Activated naive CD8-positive, alpha-beta T cell treated with anti-CD3 and anti-CD28 coated beads for 36 hours (primary cell): ENCODE measurements around the gene AMOT. TPM values are rescaled to one million over a fixed set of nuclear protein-coding genes. Genes with fewer than 3 reads are reported as not detected.
"Not testable (repeated sequence)": the region's sequence is repeated elsewhere in the genome, so short reads cannot be mapped to it uniquely, and the experiment has no call there.

Experiments used
- DNase-seq: peaks from one replicate; pipeline ENCODE4 v3.0.0; 2021
- H3K27ac Mint-ChIP-seq: one replicate; pipeline ENCODE4 v1.8.0; 2022; ENCODE audit warnings: mild to moderate bottlenecking, moderate library complexity, mixed read lengths
- H3K27me3 Mint-ChIP-seq: one replicate; pipeline ENCODE4 v1.8.0; 2022; ENCODE audit warnings: mild to moderate bottlenecking, mixed read lengths
- H3K36me3 Mint-ChIP-seq: one replicate; pipeline ENCODE4 v1.8.0; 2021; ENCODE audit warnings: mild to moderate bottlenecking, mixed read lengths
- H3K4me1 Mint-ChIP-seq: one replicate; pipeline ENCODE4 v1.8.0; 2021; ENCODE audit warnings: mixed read lengths
- H3K4me3 Mint-ChIP-seq: one replicate; pipeline ENCODE4 v1.8.0; 2022; ENCODE audit warnings: mild to moderate bottlenecking, moderate library complexity, mixed read lengths
- H3K9me3 Mint-ChIP-seq: one replicate; pipeline ENCODE4 v1.8.0; 2022; ENCODE audit warnings: mixed read lengths
- total RNA-seq, 2 experiments: library from RNA; stranded (reverse); gene quantifications; one replicate each; pipeline ENCODE4 v1.2.3, GENCODE V29; 2021

The AMOT gene
- total RNA-seq, result 1 to 10 TPM; 2.0 to 2.3 TPM

DNA sequence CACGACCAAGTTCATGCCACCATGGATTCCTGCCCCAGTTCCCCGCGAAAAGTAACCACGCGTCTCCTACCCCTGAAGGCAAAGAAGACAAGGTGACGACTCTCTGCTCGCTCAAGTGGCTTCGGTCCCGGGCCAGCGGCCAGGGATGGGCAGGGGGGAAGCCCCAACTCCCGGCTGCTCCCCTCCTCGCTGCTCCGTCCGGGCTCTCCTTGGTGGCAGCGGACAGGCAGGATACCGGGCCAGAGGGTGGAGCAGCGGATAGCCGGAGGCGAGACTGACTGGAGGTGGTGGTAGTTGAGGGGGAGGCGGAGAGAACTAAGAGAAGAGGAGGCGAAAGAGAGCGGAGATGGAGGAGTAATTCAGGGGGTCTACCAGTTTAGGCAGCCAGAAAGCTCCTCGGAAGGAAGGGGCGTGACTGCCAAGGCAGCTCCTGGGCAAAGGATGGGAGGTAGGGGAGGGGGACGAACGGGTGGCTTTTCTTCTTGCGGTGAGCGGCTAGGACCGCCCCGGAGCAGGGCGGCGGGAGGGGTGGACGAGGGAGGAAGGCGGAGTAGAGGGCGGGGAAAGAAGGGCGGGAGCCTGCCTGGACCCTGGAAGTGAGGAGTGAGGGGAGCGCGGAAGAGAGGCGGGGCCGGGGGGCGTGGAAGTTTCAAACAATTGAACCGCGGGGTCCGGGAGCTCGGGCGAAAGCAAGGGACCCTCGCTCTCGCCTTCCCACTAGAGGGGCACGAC lies at the start of gene AMOT:
TSS of gene AMOT (minus strand) at position 450 of the 732 bp plus-strand sequence. CDS start 17,705 bp downstream, outside the sequence.
- H3K9me3 Mint-ChIP-seq, result no peaks in the 10 kb centered on the region
- H3K4me3 Mint-ChIP-seq, result peak within 1 kb of the TSS; percentile 83
- peak within 1 kb of the TSS; percentile 62 for H3K27ac Mint-ChIP-seq
- no peaks in the 10 kb centered on the region for H3K36me3 Mint-ChIP-seq
- DNase-seq, result peak; percentile 58
- peaks cover 8% of the 10 kb centered on the region for H3K4me1 Mint-ChIP-seq
- H3K27me3 Mint-ChIP-seq, result peaks cover 5% of the 10 kb centered on the region

DNA sequence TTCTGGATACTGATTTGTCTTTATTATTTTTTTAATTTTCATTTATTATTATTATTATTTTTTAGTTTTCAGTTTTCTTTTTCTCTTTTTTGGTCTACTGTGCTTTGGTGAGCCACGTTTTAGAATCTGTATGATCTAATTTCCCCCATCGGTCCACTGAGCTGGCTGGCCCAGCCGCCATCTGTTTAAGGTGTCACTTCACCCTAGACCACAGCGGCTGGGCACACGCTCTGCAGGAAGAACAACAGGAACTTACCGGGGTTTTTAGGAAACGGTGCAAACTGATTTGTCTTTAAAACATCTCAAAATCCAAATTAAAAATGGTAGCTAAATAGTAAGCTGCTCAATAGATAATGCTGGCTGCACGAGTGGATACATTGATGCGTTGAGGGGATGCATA lies 48.8 kb upstream of the AMOT start:
- no peak for DNase-seq
- Mint-ChIP-seq H3K9me3 (no peaks in the 10 kb centered on the region), H3K36me3 (no peaks in the 10 kb centered on the region), H3K27ac (no peak overlapping the region), H3K27me3 (no peaks in the 10 kb centered on the region), H3K4me1 (peaks cover 11% of the 10 kb centered on the region), H3K4me3 (no peak overlapping the region)

- no peaks in the 10 kb centered on the region for H3K27me3 Mint-ChIP-seq
These were observed 48.3 kb upstream of the AMOT start for GRCh38 chrX:112888916-112889315.

GRCh38 chrX:112877771-112878173 lies 37.1 kb upstream of the AMOT start:
- no peak overlapping the region for H3K27ac Mint-ChIP-seq
- H3K4me3 Mint-ChIP-seq, result no peak overlapping the region
- no peaks in the 10 kb centered on the region for H3K9me3 Mint-ChIP-seq
- H3K4me1 Mint-ChIP-seq, result no peaks in the 10 kb centered on the region
- peaks cover 3% of the 10 kb centered on the region for H3K27me3 Mint-ChIP-seq
- no peaks in the 10 kb centered on the region for H3K36me3 Mint-ChIP-seq
- DNase-seq, result no peak

More at GRCh38 chrX:112888916-112889315, 48.3 kb upstream of the AMOT start:
- H3K9me3 Mint-ChIP-seq, result no peaks in the 10 kb centered on the region
- H3K4me3 Mint-ChIP-seq, result no peak overlapping the region
- peaks cover 11% of the 10 kb centered on the region for H3K4me1 Mint-ChIP-seq
- no peaks in the 10 kb centered on the region for H3K36me3 Mint-ChIP-seq
- no peak for DNase-seq
- H3K27ac Mint-ChIP-seq, result no peak overlapping the region

GRCh38 chrX:112874614-112875013 lies 34.0 kb upstream of the AMOT start:
- H3K4me3 Mint-ChIP-seq, result no peak overlapping the region
- H3K9me3 Mint-ChIP-seq, result no peaks in the 10 kb centered on the region
- no peak for DNase-seq
- peaks cover 3% of the 10 kb centered on the region for H3K27me3 Mint-ChIP-seq
- H3K36me3 Mint-ChIP-seq, result no peaks in the 10 kb centered on the region
- no peaks in the 10 kb centered on the region for H3K4me1 Mint-ChIP-seq
- no peak overlapping the region for H3K27ac Mint-ChIP-seq

GRCh38 chrX:112874175-112874574 lies 33.5 kb upstream of the AMOT start:
- H3K4me1 Mint-ChIP-seq, result no peaks in the 10 kb centered on the region
- no peaks in the 10 kb centered on the region for H3K9me3 Mint-ChIP-seq
- H3K36me3 Mint-ChIP-seq, result no peaks in the 10 kb centered on the region
- no peak for DNase-seq
- peaks cover 3% of the 10 kb centered on the region for H3K27me3 Mint-ChIP-seq
- H3K4me3 Mint-ChIP-seq, result no peak overlapping the region
- no peak overlapping the region for H3K27ac Mint-ChIP-seq

- H3K27me3 Mint-ChIP-seq, result peaks cover 3% of the 10 kb centered on the region
- no peak for DNase-seq
- H3K4me1 Mint-ChIP-seq, result no peaks in the 10 kb centered on the region
- no peak overlapping the region for H3K27ac Mint-ChIP-seq
- no peaks in the 10 kb centered on the region for H3K36me3 Mint-ChIP-seq
- no peaks in the 10 kb centered on the region for H3K9me3 Mint-ChIP-seq
- no peak overlapping the region for H3K4me3 Mint-ChIP-seq
These were observed 28.0 kb upstream of the AMOT start for GRCh38 chrX:112868586-112868985.

DNA sequence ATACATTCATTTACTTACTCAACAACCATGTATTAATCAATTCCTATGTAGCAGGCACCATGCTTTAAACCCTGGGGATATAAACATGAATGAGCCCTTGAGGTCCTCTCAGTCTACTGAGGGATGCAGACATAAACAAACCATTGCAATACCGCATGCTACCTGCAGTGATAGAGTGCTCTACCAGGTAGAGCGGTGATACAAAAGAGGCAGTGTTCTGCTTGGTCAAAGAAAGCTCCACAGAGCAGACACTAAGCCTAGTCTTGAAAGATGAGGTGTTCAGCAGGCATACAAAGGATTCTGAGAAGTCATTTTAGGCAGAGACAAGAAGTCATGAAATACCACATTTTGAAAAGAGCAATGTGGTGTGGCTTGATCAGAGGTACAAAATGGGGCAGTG lies 26.9 kb upstream of the AMOT start:
- no peak overlapping the region for H3K27ac Mint-ChIP-seq
- H3K27me3 Mint-ChIP-seq, result no peaks in the 10 kb centered on the region
- H3K4me3 Mint-ChIP-seq, result no peak overlapping the region
- no peaks in the 10 kb centered on the region for H3K36me3 Mint-ChIP-seq
- H3K4me1 Mint-ChIP-seq, result no peaks in the 10 kb centered on the region
- no peaks in the 10 kb centered on the region for H3K9me3 Mint-ChIP-seq
- DNase-seq, result no peak

GRCh38 chrX:112866175-112866574 lies 25.5 kb upstream of the AMOT start:
- Mint-ChIP-seq H3K27me3 (no peaks in the 10 kb centered on the region), H3K9me3 (no peaks in the 10 kb centered on the region), H3K36me3 (no peaks in the 10 kb centered on the region), H3K27ac (no peak overlapping the region), H3K4me3 (no peak overlapping the region), H3K4me1 (no peaks in the 10 kb centered on the region)
- no peak for DNase-seq

DNA sequence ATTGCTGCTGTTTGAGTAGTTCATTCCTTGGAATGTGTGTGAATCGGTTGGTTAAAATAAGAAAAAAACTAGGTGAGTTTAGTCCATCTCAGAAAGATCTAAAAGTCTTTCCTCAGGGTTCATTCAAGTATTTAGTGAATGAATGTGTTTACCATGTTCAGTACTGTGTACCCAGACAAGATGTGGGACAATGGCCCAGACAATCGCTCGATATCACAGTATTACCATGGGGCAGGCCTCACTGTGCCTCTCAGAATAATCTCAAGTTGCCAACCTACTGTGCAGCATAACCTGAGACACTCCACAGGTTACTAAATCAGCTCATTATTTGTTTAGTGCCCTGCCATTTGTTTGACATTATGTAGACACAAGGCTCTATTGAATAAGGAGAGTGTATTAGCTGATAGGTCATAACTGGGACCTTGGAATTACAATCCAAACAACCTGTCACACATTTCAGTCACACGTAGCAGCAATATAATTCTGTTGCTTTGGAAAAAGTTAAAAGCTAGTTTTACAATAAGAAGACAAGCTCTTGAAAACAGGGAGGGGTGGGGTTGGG lies 24.9 kb upstream of the AMOT start:
- H3K4me1 Mint-ChIP-seq, result no peaks in the 10 kb centered on the region
- H3K4me3 Mint-ChIP-seq, result no peak overlapping the region
- no peak for DNase-seq

GRCh38 chrX:112863850-112864249 lies 23.2 kb upstream of the AMOT start:
- Mint-ChIP-seq H3K27me3 (no peaks in the 10 kb centered on the region), H3K4me3 (no peak overlapping the region), H3K27ac (no peak overlapping the region), H3K4me1 (no peaks in the 10 kb centered on the region), H3K9me3 (no peaks in the 10 kb centered on the region), H3K36me3 (no peaks in the 10 kb centered on the region)
- no peak for DNase-seq

More for the DNA sequence above, 24.9 kb upstream of the AMOT start:
- Mint-ChIP-seq H3K27me3 (no peaks in the 10 kb centered on the region), H3K27ac (no peak overlapping the region), H3K36me3 (no peaks in the 10 kb centered on the region), H3K9me3 (no peaks in the 10 kb centered on the region)

- DNase-seq, result no peak
- Mint-ChIP-seq H3K27me3 (no peaks in the 10 kb centered on the region), H3K27ac (no peak overlapping the region), H3K9me3 (no peaks in the 10 kb centered on the region), H3K36me3 (no peaks in the 10 kb centered on the region), H3K4me1 (peaks cover 6% of the 10 kb centered on the region), H3K4me3 (no peak overlapping the region)
These were observed 16.8 kb upstream of the AMOT start for GRCh38 chrX:112857478-112857878.

DNA sequence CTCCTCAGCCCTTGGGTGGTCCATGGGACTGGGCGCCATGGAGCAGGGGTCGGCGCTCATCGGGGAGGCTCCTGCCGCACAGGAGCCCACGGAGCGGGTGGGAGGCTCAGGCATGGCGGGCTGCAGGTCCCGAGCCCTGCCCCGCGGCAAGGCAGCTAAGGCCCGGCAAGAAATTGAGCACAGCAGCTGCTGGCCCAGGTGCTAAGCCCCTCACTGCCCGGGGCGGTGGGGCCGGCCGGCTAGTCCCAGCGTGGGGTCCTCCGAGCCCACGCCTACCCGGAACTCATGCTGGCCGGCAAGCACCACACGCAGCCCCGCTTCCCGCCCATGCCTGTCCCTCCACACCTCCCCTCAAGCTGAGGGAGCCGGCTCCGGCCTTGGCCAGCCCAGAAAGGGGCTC lies 14.3 kb upstream of the AMOT start:
- not testable (repeated sequence) for DNase-seq, H3K4me3 Mint-ChIP-seq, H3K36me3 Mint-ChIP-seq, H3K9me3 Mint-ChIP-seq, H3K27me3 Mint-ChIP-seq, H3K27ac Mint-ChIP-seq
- H3K4me1 Mint-ChIP-seq, result peaks cover 20% of the 10 kb centered on the region

- H3K27ac Mint-ChIP-seq, result no peak overlapping the region
- no peak for DNase-seq
- H3K9me3 Mint-ChIP-seq, result no peaks in the 10 kb centered on the region
- peaks cover 20% of the 10 kb centered on the region for H3K4me1 Mint-ChIP-seq
- no peaks in the 10 kb centered on the region for H3K36me3 Mint-ChIP-seq
- H3K27me3 Mint-ChIP-seq, result no peaks in the 10 kb centered on the region
- H3K4me3 Mint-ChIP-seq, result no peak overlapping the region
These were observed 12.2 kb upstream of the AMOT start for GRCh38 chrX:112852851-112853250.

- Mint-ChIP-seq H3K27ac (no peak overlapping the region), H3K4me1 (peaks cover 15% of the 10 kb centered on the region), H3K9me3 (no peaks in the 10 kb centered on the region), H3K36me3 (no peaks in the 10 kb centered on the region), H3K27me3 (no peaks in the 10 kb centered on the region), H3K4me3 (no peak overlapping the region)
- DNase-seq, result no peak
These were observed 11.2 kb upstream of the AMOT start for GRCh38 chrX:112851806-112852205.

DNA sequence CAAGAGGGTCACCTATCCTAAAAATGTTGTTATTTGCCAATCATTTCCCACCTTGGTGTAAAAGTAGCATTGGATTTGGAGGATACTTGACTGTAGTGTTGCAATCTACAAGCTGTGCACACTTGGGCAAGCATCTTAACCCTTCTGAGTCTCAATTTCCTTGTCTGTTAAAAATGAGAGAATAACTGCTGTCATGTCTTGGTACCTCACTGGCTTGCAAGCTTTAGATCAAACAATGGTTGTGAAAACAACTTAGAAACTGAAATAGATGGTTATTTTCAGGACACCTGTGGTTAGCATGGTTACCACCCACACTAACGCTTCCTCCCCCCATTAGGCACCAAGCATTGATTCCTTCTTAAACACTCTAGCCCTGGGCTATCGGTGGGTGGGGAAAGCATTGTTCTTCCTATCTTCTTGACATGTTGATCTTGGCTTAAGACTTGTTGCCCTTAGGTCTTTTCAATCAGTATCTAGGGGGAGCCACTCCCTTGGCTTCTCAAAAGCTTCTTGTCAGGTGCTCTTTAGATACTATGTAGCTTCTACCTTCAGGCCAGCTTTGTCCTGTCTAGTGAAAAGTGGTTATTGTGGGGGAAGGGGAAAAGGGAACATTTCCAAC lies 10.6 kb upstream of the AMOT start:
- Mint-ChIP-seq H3K4me1 (peaks cover 15% of the 10 kb centered on the region), H3K9me3 (no peaks in the 10 kb centered on the region), H3K27ac (no peak overlapping the region), H3K4me3 (no peak overlapping the region), H3K27me3 (no peaks in the 10 kb centered on the region), H3K36me3 (no peaks in the 10 kb centered on the region)
- peak; percentile 20 for DNase-seq
